Cerebellar nuclear complex (tissue), 1 donor: ENCODE results near the gene CHPF2.
A peak's percentile ranks its signal among the peaks of the same experiment; 100 is the strongest.

Experiments used
- DNase-seq, 2 experiments: peaks; one replicate each; lab custom pipeline; 2025; lab: John Stamatoyannopoulos, UW

Gene CHPF2

GRCh38 chr7:151204383-151205032 lies 27.8 kb upstream of the CHPF2 start:
- no peak for DNase-seq

- no peak for DNase-seq
Observed at GRCh38 chr7:151205730-151206129, 26.6 kb upstream of the CHPF2 start.

GRCh38 chr7:151206914-151207313 lies 25.4 kb upstream of the CHPF2 start:
- DNase-seq: no peak

- DNase-seq: no peak
Observed at GRCh38 chr7:151207315-151207714, 25.0 kb upstream of the CHPF2 start.

- DNase-seq: no peak
Observed at GRCh38 chr7:151207804-151208203, 24.5 kb upstream of the CHPF2 start.

GRCh38 chr7:151208253-151208862 lies 23.9 kb upstream of the CHPF2 start:
- DNase-seq: no peak

GRCh38 chr7:151209588-151209987 lies 22.7 kb upstream of the CHPF2 start:
- DNase-seq: no peak

- DNase-seq: no peak
Observed at GRCh38 chr7:151210087-151210854, 22.0 kb upstream of the CHPF2 start, which contains the start of gene H2BK1. TSS of gene H2BK1 (minus strand) at chr7:151210488. CDS start at chr7:151210318, 170 bp downstream.

GRCh38 chr7:151211155-151211772 lies 21.0 kb upstream of the CHPF2 start:
- no peak for DNase-seq

- no peak for DNase-seq
Observed at GRCh38 chr7:151212626-151213025, 19.7 kb upstream of the CHPF2 start.

GRCh38 chr7:151213826-151214225 lies 18.5 kb upstream of the CHPF2 start:
- DNase-seq: no peak

- no peak for DNase-seq
Observed at GRCh38 chr7:151215396-151215795, 16.9 kb upstream of the CHPF2 start.

- no peak for DNase-seq
Observed at GRCh38 chr7:151218170-151218569, 14.1 kb upstream of the CHPF2 start.

GRCh38 chr7:151223728-151224127 lies 8.6 kb upstream of the CHPF2 start:
- DNase-seq: no peak

- DNase-seq: no peak
Observed at GRCh38 chr7:151225948-151226510, 6.3 kb upstream of the CHPF2 start.

GRCh38 chr7:151226560-151226874 lies 5.8 kb upstream of the CHPF2 start:
- DNase-seq: no peak

- peak; percentile 83 to 87 for DNase-seq
Observed at GRCh38 chr7:151226875-151227782, 5.2 kb upstream of the CHPF2 start, which contains the start of gene ABCF2. TSS of gene ABCF2 (minus strand) at chr7:151227205. CDS start at chr7:151226458, 747 bp downstream.

GRCh38 chr7:151228024-151228866 lies 4.0 kb upstream of the CHPF2 start:
- no peak for DNase-seq

GRCh38 chr7:151229249-151229648 lies 3.0 kb upstream of the CHPF2 start:
- DNase-seq: no peak

- DNase-seq: no peak
Observed at GRCh38 chr7:151231080-151231479, 1.2 kb upstream of the CHPF2 start.
